GM21526 (cell line): ENCODE results near the gene PCP2.
A peak's percentile ranks its signal among the peaks of the same experiment; 100 is the strongest.
"Not testable (repeated sequence)": the region's sequence is repeated elsewhere in the genome, so short reads cannot be mapped to it uniquely, and the experiment has no call there.

Experiments used
- ATAC-seq: cut with Tn5 transposase; IDR thresholded peaks from one replicate; pipeline ENCODE4 v1.9.1; 2021; ENCODE audit warnings: moderate library complexity; ENCODE audit not compliant: unreplicated experiment, low FRiP score

Gene PCP2

DNA sequence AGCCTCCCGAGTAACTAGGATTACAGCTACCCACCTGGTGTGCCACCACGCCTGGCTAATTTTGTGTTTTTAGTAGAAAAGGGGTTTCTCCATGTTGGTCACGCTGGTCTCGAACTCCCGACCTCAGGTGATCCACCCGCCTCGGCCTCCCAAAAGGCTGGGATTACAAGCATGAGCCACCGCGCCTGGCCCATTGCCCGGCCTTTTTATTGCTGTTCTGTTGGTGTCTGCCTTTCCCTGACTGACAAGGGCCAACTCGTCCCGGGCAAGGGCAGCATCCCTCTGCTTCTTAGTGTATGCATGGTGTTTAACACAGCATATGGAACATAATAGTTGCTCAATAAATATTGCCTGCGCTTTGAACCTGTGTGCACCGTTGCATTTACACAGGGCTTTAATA lies 29.1 kb upstream of the PCP2 start:
- no peak for ATAC-seq

GRCh38 chr19:7661744-7662538 lies 28.4 kb upstream of the PCP2 start:
- no peak for ATAC-seq

DNA sequence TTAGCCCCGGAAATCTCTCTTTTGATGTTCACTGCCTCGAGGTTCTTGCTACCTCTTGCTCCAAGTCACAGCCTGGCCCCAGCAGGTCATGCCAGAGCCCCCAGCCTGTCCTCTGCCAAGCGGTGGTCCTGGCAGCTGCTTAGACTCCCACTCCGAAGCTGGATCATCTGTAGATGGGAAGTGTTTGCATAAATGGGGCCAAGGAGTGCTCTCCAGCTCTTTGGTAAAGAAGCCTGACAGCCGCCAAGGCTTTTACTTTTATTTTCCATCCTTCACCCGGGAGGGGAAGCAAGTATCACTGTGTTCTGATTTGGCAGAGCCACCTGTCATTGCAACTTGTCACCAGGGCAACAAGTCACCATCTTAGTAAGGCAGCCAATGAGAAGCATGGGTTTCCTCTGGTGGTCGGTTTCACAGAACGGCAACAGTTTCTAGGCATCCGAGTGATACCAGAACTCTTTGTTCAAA lies 24.7 kb upstream of the PCP2 start:
- ATAC-seq = peak; percentile 78

- no peak for ATAC-seq
These were observed 23.7 kb upstream of the PCP2 start for GRCh38 chr19:7657131-7657751.

DNA sequence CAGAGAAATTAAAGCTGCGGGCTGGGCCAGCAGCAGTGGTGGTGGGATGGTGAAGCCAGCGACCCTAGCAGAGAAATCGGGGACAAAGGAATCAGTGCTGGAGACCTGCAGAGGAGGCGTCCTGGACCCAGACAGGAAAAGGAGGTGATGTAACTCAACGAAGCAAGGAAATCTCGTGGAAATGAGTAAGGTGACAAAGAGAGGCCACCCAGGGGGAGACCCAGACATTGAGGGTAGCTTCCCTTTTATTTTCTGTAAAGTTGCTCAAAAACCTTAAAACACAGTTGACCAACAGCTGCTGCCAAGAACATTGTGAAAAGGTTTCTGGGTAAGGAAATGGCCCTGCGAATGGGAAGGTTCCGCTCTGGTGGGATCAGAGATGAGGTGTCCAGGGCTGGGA lies 22.1 kb upstream of the PCP2 start:
- ATAC-seq = no peak

DNA sequence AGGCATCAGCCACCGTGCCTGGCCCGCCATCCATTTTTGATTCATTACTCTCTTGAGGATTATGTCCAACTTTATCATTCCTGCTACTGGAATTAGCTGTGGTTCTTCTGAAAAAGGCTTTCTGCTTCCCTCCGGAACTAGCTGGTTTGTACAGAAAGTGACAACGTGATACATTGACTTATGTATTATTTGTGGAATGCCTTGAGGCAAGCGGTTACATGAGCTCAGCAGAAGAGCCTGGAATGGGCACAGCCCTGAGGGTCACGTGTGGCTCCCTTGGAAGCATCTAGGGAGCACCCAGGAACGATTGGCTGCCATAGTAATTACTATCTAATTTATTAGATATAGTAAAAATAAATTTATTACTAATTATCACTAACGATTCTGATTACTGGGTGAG lies 20.9 kb upstream of the PCP2 start:
- ATAC-seq = no peak

DNA sequence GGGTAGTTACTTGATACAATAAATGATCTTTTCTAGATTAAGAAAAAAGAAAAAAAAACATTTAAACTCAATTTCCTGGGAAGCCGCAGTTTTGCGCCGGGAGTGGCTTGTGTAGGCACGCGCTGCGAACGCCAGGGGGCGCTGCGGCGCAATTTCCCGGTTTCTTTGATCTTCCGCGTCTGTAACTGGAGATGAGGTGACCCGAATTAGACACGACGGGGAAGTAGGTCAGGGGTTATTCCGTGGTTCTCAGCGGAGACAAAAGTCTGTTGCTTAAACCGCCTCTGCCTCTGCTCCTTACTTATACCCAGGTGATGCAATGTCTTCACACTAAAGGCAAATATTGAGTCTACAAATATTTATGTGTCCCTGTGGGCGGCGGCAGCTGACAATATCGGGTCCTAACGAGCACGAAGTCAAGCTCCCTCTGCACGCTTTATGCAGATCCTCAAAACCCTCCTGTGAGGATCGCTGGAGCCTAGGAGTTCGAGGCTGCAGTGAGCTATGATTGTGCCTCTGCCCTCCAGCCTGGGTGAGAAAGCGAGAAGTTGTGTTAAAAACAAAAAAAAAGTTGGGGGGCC lies 18.6 kb upstream of the PCP2 start:
- ATAC-seq = no peak

DNA sequence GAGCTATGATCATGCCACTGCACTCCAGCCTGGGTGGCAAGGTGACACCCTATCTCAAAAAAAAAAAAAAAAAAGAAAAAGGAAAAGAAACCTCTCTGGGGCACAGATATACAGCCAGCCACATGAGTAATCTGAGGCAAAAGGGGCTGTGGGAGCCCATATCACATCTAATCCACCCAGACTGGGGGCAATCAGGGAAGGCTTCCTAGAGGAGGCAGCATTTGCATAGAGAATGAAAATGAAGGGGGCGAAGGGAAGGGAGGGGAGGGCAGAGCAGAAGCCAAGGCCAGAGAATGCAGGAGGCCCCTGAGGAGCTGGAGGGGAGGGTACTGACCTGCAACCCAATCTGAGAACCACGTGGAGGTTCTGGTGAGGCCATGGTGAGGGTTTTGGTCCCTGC lies 16.6 kb upstream of the PCP2 start:
- no peak for ATAC-seq

- ATAC-seq = no peak
These were observed 14.9 kb upstream of the PCP2 start for GRCh38 chr19:7648265-7649014.

DNA sequence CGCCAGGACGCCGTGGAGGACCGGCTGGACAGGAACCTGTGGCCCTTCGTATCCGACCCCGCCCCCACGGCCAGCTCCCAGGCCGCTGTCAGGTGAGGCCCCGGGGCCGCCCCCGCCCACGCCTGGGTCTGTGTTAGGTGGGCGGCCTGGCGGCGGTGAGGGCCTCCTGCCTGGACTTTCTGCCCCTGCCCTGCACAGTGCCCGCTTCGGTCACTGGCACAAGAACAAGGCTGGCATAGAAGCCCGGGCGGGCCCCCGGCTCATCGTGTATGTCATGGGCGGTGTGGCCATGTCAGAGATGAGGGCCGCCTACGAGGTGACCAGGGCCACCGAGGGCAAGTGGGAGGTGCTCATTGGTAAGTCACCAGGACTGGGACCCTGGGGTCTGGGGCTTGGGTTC lies 13.6 kb upstream of the PCP2 start:
- ATAC-seq = no peak

DNA sequence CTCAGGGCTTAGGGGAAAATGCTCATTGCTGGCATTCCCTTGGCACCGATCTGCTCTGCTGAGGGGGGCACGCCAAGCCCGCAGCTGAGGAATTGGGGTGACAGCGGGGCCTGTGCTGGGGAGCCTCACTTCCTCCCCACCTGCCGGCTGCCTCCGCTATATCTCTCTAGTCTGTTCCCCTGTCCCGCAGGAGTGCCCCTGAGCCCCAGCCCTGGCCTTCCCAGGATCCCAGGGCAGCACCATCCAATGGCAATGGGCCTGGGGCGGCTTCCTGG lies 12.8 kb upstream of the PCP2 start:
- no peak for ATAC-seq

DNA sequence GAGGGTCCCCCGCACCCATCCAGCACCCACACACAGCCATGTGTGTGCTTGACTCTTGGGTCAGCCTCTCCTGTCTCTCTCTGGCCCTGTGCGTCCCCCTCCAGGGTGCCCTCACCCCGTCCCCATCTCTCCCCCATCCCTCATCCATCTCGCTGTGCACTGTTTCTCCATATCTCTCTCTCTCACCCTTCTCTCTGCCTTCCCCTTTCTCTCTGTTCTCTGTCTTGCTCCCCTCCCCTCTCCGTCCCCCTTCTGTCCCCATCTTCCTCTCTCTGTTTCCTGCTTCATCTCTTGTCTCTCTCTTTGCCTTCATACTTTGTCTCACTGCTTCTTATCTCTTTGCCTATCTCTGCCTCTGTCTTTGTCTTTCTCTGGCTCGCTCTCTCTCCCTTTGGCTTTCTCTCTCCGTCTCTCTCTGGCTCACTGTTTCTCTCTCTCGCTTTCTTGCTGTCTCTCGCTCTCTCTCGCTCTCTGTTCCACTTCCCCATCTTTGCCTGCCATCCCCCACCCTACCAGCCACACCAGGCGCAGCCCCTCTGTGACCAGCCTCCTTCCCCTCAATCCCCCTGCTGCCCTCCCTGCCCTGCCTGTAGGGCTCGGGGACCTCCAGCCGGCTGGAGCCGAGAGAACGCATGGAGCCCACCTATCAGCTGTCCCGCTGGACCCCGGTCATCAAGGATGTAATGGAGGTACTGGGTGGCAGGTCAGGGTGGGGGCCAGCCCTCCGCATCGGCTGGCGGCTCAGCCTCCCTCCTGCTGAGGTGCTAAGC lies 12.3 kb upstream of the PCP2 start:
- ATAC-seq = no peak

GRCh38 chr19:7645163-7645562 lies 11.6 kb upstream of the PCP2 start:
- ATAC-seq = no peak

DNA sequence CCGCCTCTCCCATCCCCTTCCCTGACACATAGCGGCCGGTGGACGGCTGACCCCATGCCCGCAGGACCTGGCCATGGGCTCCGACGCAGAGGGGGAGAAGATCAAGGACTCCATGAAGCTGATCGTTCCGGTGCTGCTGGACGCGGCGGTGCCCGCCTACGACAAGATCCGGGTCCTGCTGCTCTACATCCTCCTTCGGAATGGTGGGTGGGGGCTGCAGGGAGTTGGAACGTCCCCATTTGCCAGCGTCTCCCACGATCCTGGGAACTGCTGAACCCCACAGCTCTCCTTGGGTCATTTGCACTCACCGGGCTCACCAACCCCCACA lies 11.0 kb upstream of the PCP2 start:
- ATAC-seq = no peak

- not testable (repeated sequence) for ATAC-seq
These were observed 10.4 kb upstream of the PCP2 start for GRCh38 chr19:7643629-7644549.

- ATAC-seq = no peak
These were observed 9.5 kb upstream of the PCP2 start for GRCh38 chr19:7643031-7643415.

- no peak for ATAC-seq
These were observed 8.9 kb upstream of the PCP2 start for GRCh38 chr19:7642295-7643030.

- no peak for ATAC-seq
These were observed 8.1 kb upstream of the PCP2 start for GRCh38 chr19:7641290-7642276.
